GM23338 (cell line): ENCODE results near the gene ROBO1. TPM values are rescaled to one million over a fixed set of nuclear protein-coding genes. Genes with fewer than 3 reads are reported as not detected.
"Not testable (repeated sequence)": the region's sequence is repeated elsewhere in the genome, so short reads cannot be mapped to it uniquely, and the experiment has no call there.

Experiments used
- ATAC-seq: fragments of 200-7000 bp; cut with Tn5 transposase; 3 replicates; pipeline ENCODE4 v1.9.1; 2020
- DNase-seq: peaks from one replicate; pipeline ENCODE4 v3.0.0-alpha.2; 2015; ENCODE audit warnings: low spot score
- H2AFZ ChIP-seq: fragments of 200-600 bp; sonication (generic); 2 replicates; pipeline ENCODE4 v1.8.0; 2016; ENCODE audit warnings: antibody characterized with exemption, mild to moderate bottlenecking, moderate library complexity
- H3F3A ChIP-seq: fragments of 200-600 bp; sonication (generic); replicated peaks from 2 replicates; pipeline ENCODE4 v1.8.0; 2017; ENCODE audit warnings: antibody characterized with exemption, mixed run types, low read depth
- H3K27ac ChIP-seq: fragments of 200-600 bp; sonication (generic); 2 replicates; pipeline ENCODE4 v1.6.1; 2016; ENCODE audit warnings: low read depth
- H3K27me3 ChIP-seq: fragments of 200-600 bp; sonication (generic); 2 replicates; pipeline ENCODE4 v1.8.0; 2016; ENCODE audit warnings: mild to moderate bottlenecking, mixed run types, moderate library complexity; ENCODE audit not compliant: insufficient read depth
- H3K36me3 ChIP-seq: fragments of 200-600 bp; sonication (generic); 2 replicates; pipeline ENCODE4 v1.8.0; 2016; ENCODE audit warnings: mild to moderate bottlenecking; ENCODE audit not compliant: insufficient read depth
- H3K4me1 ChIP-seq: fragments of 200-600 bp; sonication (generic); 2 replicates; pipeline ENCODE4 v1.8.0; 2016; ENCODE audit warnings: mild to moderate bottlenecking, moderate library complexity; ENCODE audit not compliant: insufficient read depth
- H3K4me2 ChIP-seq: fragments of 200-600 bp; sonication (generic); 2 replicates; pipeline ENCODE4 v1.7.1; 2017; ENCODE audit warnings: mixed run types
- H3K4me3 ChIP-seq: fragments of 200-600 bp; sonication (generic); 2 replicates; pipeline ENCODE4 v1.6.1; 2016; ENCODE audit warnings: mixed run types
- H3K79me2 ChIP-seq: fragments of 200-600 bp; sonication (generic); replicated peaks from 2 replicates; pipeline ENCODE4 v1.8.0; 2017; ENCODE audit warnings: mild to moderate bottlenecking; ENCODE audit not compliant: insufficient read depth
- H3K9me2 ChIP-seq: fragments of 200-600 bp; sonication (generic); 2 replicates; pipeline ENCODE4 v1.8.0; 2017; ENCODE audit not compliant: insufficient read depth
- H4K20me1 ChIP-seq: fragments of 200-600 bp; sonication (generic); replicated peaks from 2 replicates; pipeline ENCODE4 v1.8.0; 2017; ENCODE audit warnings: mild to moderate bottlenecking; ENCODE audit not compliant: insufficient read depth
- H3K27ac Mint-ChIP-seq: 2 replicates; pipeline ENCODE4 v1.8.0; 2020; ENCODE audit warnings: inconsistent platforms, mild to moderate bottlenecking, moderate library complexity, mixed read lengths
- H3K27me3 Mint-ChIP-seq: 3 replicates; pipeline ENCODE4 v1.8.0; 2022; ENCODE audit warnings: low read depth, mild to moderate bottlenecking, moderate library complexity, mixed read lengths, inconsistent platforms; ENCODE audit not compliant: insufficient read depth, poor library complexity
- H3K36me3 Mint-ChIP-seq: 3 replicates; pipeline ENCODE4 v1.8.0; 2021; ENCODE audit warnings: low read depth, mild to moderate bottlenecking, inconsistent platforms, moderate library complexity, mixed read lengths
- H3K4me1 Mint-ChIP-seq: 3 replicates; pipeline ENCODE4 v1.8.0; 2020; ENCODE audit warnings: mild to moderate bottlenecking, inconsistent platforms, mixed read lengths
- H3K4me3 Mint-ChIP-seq: 3 replicates; pipeline ENCODE4 v1.8.0; 2021; ENCODE audit warnings: moderate library complexity, mild to moderate bottlenecking, inconsistent platforms, mixed read lengths
- H3K9me3 Mint-ChIP-seq: 3 replicates; pipeline ENCODE4 v1.8.0; 2020; ENCODE audit warnings: moderate library complexity, mild to moderate bottlenecking, inconsistent platforms, mixed read lengths
- EZH2phosphoT487 ChIP-seq: fragments of 200-600 bp; sonication (generic); IDR thresholded peaks from one replicate; pipeline ENCODE4 v1.8.1; 2018; ENCODE audit warnings: antibody characterized with exemption; ENCODE audit not compliant: unreplicated experiment
- POLR2AphosphoS5 ChIP-seq: IDR thresholded peaks from 2 replicates; pipeline ENCODE4 v1.6.1; 2016; ENCODE audit warnings: antibody characterized with exemption, low read depth
- STAT1 ChIP-seq: IDR thresholded peaks from one replicate; pipeline ENCODE4 v1.6.1; 2016; ENCODE audit warnings: antibody characterized with exemption; ENCODE audit not compliant: unreplicated experiment
- ZNF114 ChIP-seq: fragments of 250-450 bp; sonication (Bioruptor Pico); IDR thresholded peaks from 2 replicates; pipeline ENCODE4 v1.5.0; 2020; ENCODE audit warnings: mild to moderate bottlenecking, moderate library complexity
- polyA plus RNA-seq: library from polyadenylated mRNA; unstranded; fragments of >200 nt; fragmentation: Nextera tagmentation; extraction: Ambion mirVana; gene quantifications from 2 replicates; pipeline ENCODE4 v1.2.1, GENCODE V29; 2016
- total RNA-seq: library from RNA; depleted of rRNA; stranded (reverse); fragments of >200 nt; shearing (Covaris generic); gene quantifications from 2 replicates; pipeline ENCODE4 v1.2.3, GENCODE V29; 2014
- TF ChIP-seq, protein P1 (sequence below): IDR thresholded peaks from one replicate; pipeline ENCODE4 v1.6.1; 2018; ENCODE audit warnings: antibody characterized with exemption; ENCODE audit not compliant: unreplicated experiment
- TF ChIP-seq, protein P2 (sequence below): fragments of 250-450 bp; sonication (Bioruptor Pico); IDR thresholded peaks from 2 replicates; pipeline ENCODE4 v1.5.0; 2020; ENCODE audit warnings: mild to moderate bottlenecking, moderate library complexity

ROBO1 gene
- total and polyA plus RNA-seq, 2 experiments from 2014 or later = 19.2 to 78.3 TPM

DNA sequence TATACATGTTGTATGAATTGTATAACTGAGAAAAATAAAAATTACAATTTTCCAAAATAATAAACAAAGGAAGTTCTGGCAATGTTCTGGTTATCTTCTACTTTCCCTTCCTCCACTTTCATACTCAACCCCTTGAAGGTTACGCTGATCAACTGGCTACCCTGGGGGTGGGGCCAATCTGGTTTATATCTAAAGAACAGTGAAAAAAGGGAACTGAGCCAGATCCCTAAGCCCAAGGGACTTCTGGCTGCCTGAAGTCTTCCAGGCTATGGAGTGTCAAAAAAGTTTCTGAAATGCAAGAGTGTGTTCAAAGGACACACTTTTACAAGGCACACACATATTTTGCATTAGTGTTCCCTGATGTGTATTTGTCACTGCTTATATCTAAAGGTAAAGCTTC, 591.9 kb downstream of the ROBO1 start:
- Mint-ChIP-seq H3K36me3 (peaks cover 12% of the 10 kb centered on the region; the same call in 2 of the 3 replicates), H3K27me3 (no peaks in the 10 kb centered on the region), H3K9me3 (peaks cover 13% of the 10 kb centered on the region; the same call in 2 of the 3 replicates), H3K27ac (no peak overlapping the region), H3K4me1 (peaks cover 10% of the 10 kb centered on the region; the same call in 2 of the 3 replicates), H3K4me3 (no peak overlapping the region)
- Histone ChIP-seq H3K4me3 (no peak overlapping the region), H3K27me3 (no peaks in the 10 kb centered on the region), H3K27ac (no peak overlapping the region), H3F3A (no peaks in the 10 kb centered on the region), H3K4me2 (no peak overlapping the region), H3K9me2 (no peaks in the 10 kb centered on the region), H3K4me1 (peaks cover 13% of the 10 kb centered on the region), H3K36me3 (no peaks in the 10 kb centered on the region), H2AFZ (no peak overlapping the region), H4K20me1 (no peaks in the 10 kb centered on the region), H3K79me2 (no peaks in the 10 kb centered on the region)
- TF ChIP-seq, protein P1, sequence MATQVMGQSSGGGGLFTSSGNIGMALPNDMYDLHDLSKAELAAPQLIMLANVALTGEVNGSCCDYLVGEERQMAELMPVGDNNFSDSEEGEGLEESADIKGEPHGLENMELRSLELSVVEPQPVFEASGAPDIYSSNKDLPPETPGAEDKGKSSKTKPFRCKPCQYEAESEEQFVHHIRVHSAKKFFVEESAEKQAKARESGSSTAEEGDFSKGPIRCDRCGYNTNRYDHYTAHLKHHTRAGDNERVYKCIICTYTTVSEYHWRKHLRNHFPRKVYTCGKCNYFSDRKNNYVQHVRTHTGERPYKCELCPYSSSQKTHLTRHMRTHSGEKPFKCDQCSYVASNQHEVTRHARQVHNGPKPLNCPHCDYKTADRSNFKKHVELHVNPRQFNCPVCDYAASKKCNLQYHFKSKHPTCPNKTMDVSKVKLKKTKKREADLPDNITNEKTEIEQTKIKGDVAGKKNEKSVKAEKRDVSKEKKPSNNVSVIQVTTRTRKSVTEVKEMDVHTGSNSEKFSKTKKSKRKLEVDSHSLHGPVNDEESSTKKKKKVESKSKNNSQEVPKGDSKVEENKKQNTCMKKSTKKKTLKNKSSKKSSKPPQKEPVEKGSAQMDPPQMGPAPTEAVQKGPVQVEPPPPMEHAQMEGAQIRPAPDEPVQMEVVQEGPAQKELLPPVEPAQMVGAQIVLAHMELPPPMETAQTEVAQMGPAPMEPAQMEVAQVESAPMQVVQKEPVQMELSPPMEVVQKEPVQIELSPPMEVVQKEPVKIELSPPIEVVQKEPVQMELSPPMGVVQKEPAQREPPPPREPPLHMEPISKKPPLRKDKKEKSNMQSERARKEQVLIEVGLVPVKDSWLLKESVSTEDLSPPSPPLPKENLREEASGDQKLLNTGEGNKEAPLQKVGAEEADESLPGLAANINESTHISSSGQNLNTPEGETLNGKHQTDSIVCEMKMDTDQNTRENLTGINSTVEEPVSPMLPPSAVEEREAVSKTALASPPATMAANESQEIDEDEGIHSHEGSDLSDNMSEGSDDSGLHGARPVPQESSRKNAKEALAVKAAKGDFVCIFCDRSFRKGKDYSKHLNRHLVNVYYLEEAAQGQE = no peak
- no peak for TF ChIP-seq POLR2AphosphoS5
- TF ChIP-seq STAT1 = no peak
- TF ChIP-seq EZH2phosphoT487 = no peak
- TF ChIP-seq, protein P2, sequence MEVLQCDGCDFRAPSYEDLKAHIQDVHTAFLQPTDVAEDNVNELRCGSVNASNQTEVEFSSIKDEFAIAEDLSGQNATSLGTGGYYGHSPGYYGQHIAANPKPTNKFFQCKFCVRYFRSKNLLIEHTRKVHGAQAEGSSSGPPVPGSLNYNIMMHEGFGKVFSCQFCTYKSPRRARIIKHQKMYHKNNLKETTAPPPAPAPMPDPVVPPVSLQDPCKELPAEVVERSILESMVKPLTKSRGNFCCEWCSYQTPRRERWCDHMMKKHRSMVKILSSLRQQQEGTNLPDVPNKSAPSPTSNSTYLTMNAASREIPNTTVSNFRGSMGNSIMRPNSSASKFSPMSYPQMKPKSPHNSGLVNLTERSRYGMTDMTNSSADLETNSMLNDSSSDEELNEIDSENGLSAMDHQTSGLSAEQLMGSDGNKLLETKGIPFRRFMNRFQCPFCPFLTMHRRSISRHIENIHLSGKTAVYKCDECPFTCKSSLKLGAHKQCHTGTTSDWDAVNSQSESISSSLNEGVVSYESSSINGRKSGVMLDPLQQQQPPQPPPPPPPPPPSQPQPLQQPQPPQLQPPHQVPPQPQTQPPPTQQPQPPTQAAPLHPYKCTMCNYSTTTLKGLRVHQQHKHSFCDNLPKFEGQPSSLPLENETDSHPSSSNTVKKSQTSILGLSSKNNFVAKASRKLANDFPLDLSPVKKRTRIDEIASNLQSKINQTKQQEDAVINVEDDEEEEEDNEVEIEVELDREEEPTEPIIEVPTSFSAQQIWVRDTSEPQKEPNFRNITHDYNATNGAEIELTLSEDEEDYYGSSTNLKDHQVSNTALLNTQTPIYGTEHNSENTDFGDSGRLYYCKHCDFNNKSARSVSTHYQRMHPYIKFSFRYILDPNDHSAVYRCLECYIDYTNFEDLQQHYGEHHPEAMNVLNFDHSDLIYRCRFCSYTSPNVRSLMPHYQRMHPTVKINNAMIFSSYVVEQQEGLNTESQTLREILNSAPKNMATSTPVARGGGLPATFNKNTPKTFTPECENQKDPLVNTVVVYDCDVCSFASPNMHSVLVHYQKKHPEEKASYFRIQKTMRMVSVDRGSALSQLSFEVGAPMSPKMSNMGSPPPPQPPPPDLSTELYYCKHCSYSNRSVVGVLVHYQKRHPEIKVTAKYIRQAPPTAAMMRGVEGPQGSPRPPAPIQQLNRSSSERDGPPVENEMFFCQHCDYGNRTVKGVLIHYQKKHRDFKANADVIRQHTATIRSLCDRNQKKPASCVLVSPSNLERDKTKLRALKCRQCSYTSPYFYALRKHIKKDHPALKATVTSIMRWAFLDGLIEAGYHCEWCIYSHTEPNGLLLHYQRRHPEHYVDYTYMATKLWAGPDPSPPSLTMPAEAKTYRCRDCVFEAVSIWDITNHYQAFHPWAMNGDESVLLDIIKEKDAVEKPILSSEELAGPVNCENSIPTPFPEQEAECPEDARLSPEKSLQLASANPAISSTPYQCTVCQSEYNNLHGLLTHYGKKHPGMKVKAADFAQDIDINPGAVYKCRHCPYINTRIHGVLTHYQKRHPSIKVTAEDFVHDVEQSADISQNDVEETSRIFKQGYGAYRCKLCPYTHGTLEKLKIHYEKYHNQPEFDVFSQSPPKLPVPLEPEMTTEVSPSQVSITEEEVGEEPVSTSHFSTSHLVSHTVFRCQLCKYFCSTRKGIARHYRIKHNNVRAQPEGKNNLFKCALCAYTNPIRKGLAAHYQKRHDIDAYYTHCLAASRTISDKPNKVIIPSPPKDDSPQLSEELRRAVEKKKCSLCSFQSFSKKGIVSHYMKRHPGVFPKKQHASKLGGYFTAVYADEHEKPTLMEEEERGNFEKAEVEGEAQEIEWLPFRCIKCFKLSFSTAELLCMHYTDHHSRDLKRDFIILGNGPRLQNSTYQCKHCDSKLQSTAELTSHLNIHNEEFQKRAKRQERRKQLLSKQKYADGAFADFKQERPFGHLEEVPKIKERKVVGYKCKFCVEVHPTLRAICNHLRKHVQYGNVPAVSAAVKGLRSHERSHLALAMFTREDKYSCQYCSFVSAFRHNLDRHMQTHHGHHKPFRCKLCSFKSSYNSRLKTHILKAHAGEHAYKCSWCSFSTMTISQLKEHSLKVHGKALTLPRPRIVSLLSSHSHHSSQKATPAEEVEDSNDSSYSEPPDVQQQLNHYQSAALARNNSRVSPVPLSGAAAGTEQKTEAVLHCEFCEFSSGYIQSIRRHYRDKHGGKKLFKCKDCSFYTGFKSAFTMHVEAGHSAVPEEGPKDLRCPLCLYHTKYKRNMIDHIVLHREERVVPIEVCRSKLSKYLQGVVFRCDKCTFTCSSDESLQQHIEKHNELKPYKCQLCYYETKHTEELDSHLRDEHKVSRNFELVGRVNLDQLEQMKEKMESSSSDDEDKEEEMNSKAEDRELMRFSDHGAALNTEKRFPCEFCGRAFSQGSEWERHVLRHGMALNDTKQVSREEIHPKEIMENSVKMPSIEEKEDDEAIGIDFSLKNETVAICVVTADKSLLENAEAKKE (CRISPR knock-in tag) = no peak
- TF ChIP-seq ZNF114 (CRISPR knock-in tag) = no peak
- no peak for DNase-seq
- ATAC-seq = no peak

DNA sequence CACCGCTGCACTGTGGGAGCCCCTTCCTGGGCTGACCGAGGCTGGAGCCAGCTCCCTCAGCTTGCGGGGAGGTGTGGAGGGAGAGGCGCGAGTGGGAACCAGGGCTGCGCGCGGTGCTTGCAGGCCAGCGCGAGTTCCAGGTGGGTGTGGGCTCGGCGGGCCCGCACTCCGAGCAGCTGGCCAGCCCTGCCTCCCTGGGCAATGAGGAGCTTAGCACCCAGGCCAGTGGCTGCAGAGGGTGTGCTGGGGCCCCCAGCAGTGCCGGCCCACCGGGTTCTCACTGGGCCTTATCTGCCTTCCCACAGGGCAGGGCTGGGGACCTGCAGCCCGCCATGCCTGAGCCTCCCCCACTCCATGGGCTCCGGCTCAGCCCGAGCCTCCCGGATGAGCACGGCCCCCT, 594.5 kb downstream of the ROBO1 start:
- not testable (repeated sequence) for H3K4me3 Mint-ChIP-seq, H3K27me3 Mint-ChIP-seq, ATAC-seq, H3K4me3 ChIP-seq, H3K27ac ChIP-seq, H3F3A ChIP-seq, H2AFZ ChIP-seq, H3K36me3 ChIP-seq, H3K79me2 ChIP-seq, DNase-seq, H3K9me2 ChIP-seq, H3K27me3 ChIP-seq, H3K4me2 ChIP-seq, H4K20me1 ChIP-seq, H3K27ac Mint-ChIP-seq, H3K4me1 ChIP-seq
- H3K36me3 Mint-ChIP-seq = peaks cover 12% of the 10 kb centered on the region; the same call in 2 of the 3 replicates
- H3K4me1 Mint-ChIP-seq = peaks cover 13% of the 10 kb centered on the region
- H3K9me3 Mint-ChIP-seq = peaks cover 13% of the 10 kb centered on the region; the same call in 2 of the 3 replicates
